Measurements from ENCODE around the gene TMEM60. TPM values are rescaled to one million over a fixed set of nuclear protein-coding genes. Genes with fewer than 3 reads are reported as not detected.

The TMEM60 gene
- total and polyA plus RNA-seq, 2 of the 8 experiments (the other 6 are each of a cell fraction or from before 2014, with no cell fraction given): 22.1 to 29.2 TPM

GRCh38 chr7:77753173-77753572 is 45.1 kb downstream of the TMEM60 start:
- Histone ChIP-seq H3K4me3 (ENCODE audit: extremely low read depth in 1 of 4, insufficient read depth in 2 of 4, low read depth in 3 of 4, low read length in 4 of 4) (no peak overlapping the region), H2BK20ac (ENCODE audit: low read length) (no peak overlapping the region), H3K9ac (replicated peaks in 1 of 4; ENCODE audit: extremely low read depth in 1 of 4, low read depth in 3 of 4, low read length in 3 of 4) (no peak overlapping the region), H3K4me2 (ENCODE audit: insufficient read depth in 1 of 2, low read depth in 2 of 2, low read length in 2 of 2) (no peak overlapping the region), H3K56ac (replicated peaks; ENCODE audit: insufficient read length, low read depth, low read length) (no peak overlapping the region), H3K36me3 (ENCODE audit: control insufficient read depth in 2 of 4, insufficient read depth in 4 of 4, low read length in 3 of 4) (peaks cover 0 to 3% (median under 1%) of the 10 kb centered on the region in 4 experiments; a peak in 2 of 8 replicates), H3K27me3 (replicated peaks in 1 of 4; ENCODE audit: control insufficient read depth in 3 of 4, extremely low read depth in 1 of 4, insufficient read depth in 3 of 4, low read length in 3 of 4) (no peaks in the 10 kb centered on the region), H2BK120ac (replicated peaks; ENCODE audit: low read depth, low read length) (no peak overlapping the region), H3K4me1 (replicated peaks in 1 of 4; ENCODE audit: control insufficient read depth in 3 of 4, insufficient read depth in 4 of 4, low read length in 3 of 4) (no peaks in the 10 kb centered on the region), H3K23ac (ENCODE audit: insufficient read length) (no peak overlapping the region), H3K14ac (ENCODE audit: insufficient read length) (no peak overlapping the region), H2AK5ac (ENCODE audit: low read depth, low read length) (no peak overlapping the region), H2BK5ac (ENCODE audit: low read depth, low read length) (no peak overlapping the region), H3K4ac (replicated peaks; ENCODE audit: insufficient read length, low read depth, low read length) (no peak overlapping the region), H4K91ac (replicated peaks; ENCODE audit: insufficient read length, low read length) (no peak overlapping the region), H4K20me1 (replicated peaks in 1 of 2; ENCODE audit: control insufficient read depth in 1 of 2, insufficient read depth in 2 of 2, low read length in 2 of 2) (peaks cover 0 to 5% of the 10 kb centered on the region in 2 experiments), H3K27ac (ENCODE audit: low read depth, low read length) (no peak overlapping the region), H4K8ac (ENCODE audit: extremely low read depth, insufficient read depth, low read length) (no peak overlapping the region), H4K5ac (ENCODE audit: insufficient read length, low read depth, low read length) (no peak overlapping the region), H2BK12ac (ENCODE audit: low read depth, low read length) (no peak overlapping the region), H3K79me2 (ENCODE audit: control insufficient read depth in 1 of 2, insufficient read depth in 2 of 2, low read length in 2 of 2) (peaks cover 0 to 12% of the 10 kb centered on the region in 2 experiments; a peak in 2 of 4 replicates), H2BK15ac (ENCODE audit: low read length) (no peak overlapping the region), H3K23me2 (ENCODE audit: low read depth, low read length) (no peaks in the 10 kb centered on the region), H2AFZ (ENCODE audit: low read length) (no peak overlapping the region), H3K79me1 (ENCODE audit: low read depth, low read length) (no peaks in the 10 kb centered on the region), H3K9me3 (ENCODE audit: insufficient read depth in 2 of 2, low read depth in 1 of 2, low read length in 1 of 2) (no peaks in the 10 kb centered on the region), H3K18ac (ENCODE audit: extremely low read depth, low read length) (no peak overlapping the region)
- 100% methylated on average over 1 of the region's 1 CpG; no CpG with 5 or more reads in 1 of the 2 experiments for WGBS, 2 experiments (ENCODE audit: extremely low coverage in 1 of 2, insufficient coverage in 1 of 2, insufficient read length in 1 of 2, insufficient replicate concordance in 2 of 2, low coverage in 1 of 2, low lambda C conversion rate in 2 of 2, missing lambda C conversion rate in 1 of 2)
- no peak for TF ChIP-seq RNF2 (IDR thresholded peaks at IDR 0.05; ENCODE audit: borderline replicate concordance, low read depth, low read length, missing control alignments, poor library complexity, severe bottlenecking)
- no peak for TF ChIP-seq POU5F1 (IDR thresholded peaks at IDR 0.05; ENCODE audit: low read depth, low read length)
- TF ChIP-seq, protein P1, sequence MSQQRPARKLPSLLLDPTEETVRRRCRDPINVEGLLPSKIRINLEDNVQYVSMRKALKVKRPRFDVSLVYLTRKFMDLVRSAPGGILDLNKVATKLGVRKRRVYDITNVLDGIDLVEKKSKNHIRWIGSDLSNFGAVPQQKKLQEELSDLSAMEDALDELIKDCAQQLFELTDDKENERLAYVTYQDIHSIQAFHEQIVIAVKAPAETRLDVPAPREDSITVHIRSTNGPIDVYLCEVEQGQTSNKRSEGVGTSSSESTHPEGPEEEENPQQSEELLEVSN (IDR thresholded peaks at IDR 0.05): no peak
- TF ChIP-seq RXRA (IDR thresholded peaks at IDR 0.05; ENCODE audit: insufficient read depth, low read depth, low read length): no peak
- no peak for TF ChIP-seq CREB1 (IDR thresholded peaks at IDR 0.05)
- no peak for TF ChIP-seq RBBP5 (IDR thresholded peaks at IDR 0.05; ENCODE audit: borderline replicate concordance, low read depth, low read length)
- TF ChIP-seq HDAC2 (IDR thresholded peaks at IDR 0.05; ENCODE audit: borderline replicate concordance in 1 of 2, low read depth in 2 of 2, low read length in 2 of 2): no peak
- no peak for TF ChIP-seq CBX8 (IDR thresholded peaks at IDR 0.05; ENCODE audit: borderline replicate concordance, low read depth, low read length)
- no peak for TF ChIP-seq SRF (IDR thresholded peaks at IDR 0.05; ENCODE audit: low read depth, low read length)
- no peak for DNase-seq (ENCODE audit: low read depth in 1 of 2, low spot score in 2 of 2)
- FAIRE-seq: no peak
- CTCF ChIA-PET (ENCODE audit: partially characterized antibody): interaction anchor here (0.7 to 1.9 kb wide), 4 partner anchors 9 to 149 kb away, joined by 3 to 8 read pairs (median 4); no protein-coding TSS in a partner anchor
- POLR2A ChIA-PET (ENCODE audit: partially characterized antibody): no interaction called here
